ENCODE measurements around the gene GSTO1.

- TF ChIP-seq EGR1 (IDR thresholded peaks at IDR 0.05) (no peak), USF1 (IDR thresholded peaks at IDR 0.05) (no peak), CREB1 (IDR thresholded peaks at IDR 0.05; ENCODE audit: low read depth) (no peak), FOXM1 (IDR thresholded peaks at IDR 0.05; ENCODE audit: borderline replicate concordance, low read depth) (no peak), RAD21 (IDR thresholded peaks at IDR 0.05; ENCODE audit: low read depth) (no peak), NFIC (IDR thresholded peaks at IDR 0.05) (no peak), TAF1 (IDR thresholded peaks at IDR 0.05; ENCODE audit: low read depth) (no peak), CEBPB (IDR thresholded peaks at IDR 0.05) (no peak), MAX (IDR thresholded peaks at IDR 0.05) (no peak), EP300 (IDR thresholded peaks at IDR 0.05; ENCODE audit: borderline replicate concordance) (no peak)
These were observed 56.6 kb downstream of the GSTO1 start for GRCh38 chr10:104311184-104311720.

Data from Ishikawa (cell line).